Mesendoderm (in vitro differentiated cells): Measurements from ENCODE around the gene EPHA10.
A peak's percentile ranks its signal among the peaks of the same experiment; 100 is the strongest.

ENCODE experiments used
- DNase-seq: peaks from one replicate; pipeline ENCODE4 v3.0.0; 2013
- H2AK5ac ChIP-seq: 2 replicates; pipeline ENCODE4 v1.6.1; 2013; ENCODE audit warnings: low read length, inconsistent platforms
- H2BK120ac ChIP-seq: 2 replicates; pipeline ENCODE4 v1.6.1; 2013; ENCODE audit warnings: low read depth, mild to moderate bottlenecking, low read length, moderate library complexity, mixed read lengths
- H2BK15ac ChIP-seq: replicated peaks from 2 replicates; pipeline ENCODE4 v1.6.1; 2013; ENCODE audit warnings: low read depth, mild to moderate bottlenecking, moderate library complexity
- H2BK5ac ChIP-seq: 2 replicates; pipeline ENCODE4 v1.6.1; 2013; ENCODE audit warnings: low read length, inconsistent platforms
- H3K18ac ChIP-seq: 2 replicates; pipeline ENCODE4 v1.6.1; 2013; ENCODE audit warnings: mild to moderate bottlenecking, low read length, mixed read lengths
- H3K23ac ChIP-seq: one replicate; pipeline ENCODE4 v1.6.1; 2013; ENCODE audit warnings: low read length
- H3K27ac ChIP-seq: 2 replicates; pipeline ENCODE4 v1.5.1; 2013; ENCODE audit warnings: low read depth, mild to moderate bottlenecking, inconsistent platforms, low read length, moderate library complexity
- H3K27me3 ChIP-seq: 2 replicates; pipeline ENCODE4 v1.6.1; 2013; ENCODE audit warnings: low read length, control low read depth, mild to moderate bottlenecking, inconsistent platforms; ENCODE audit not compliant: insufficient read depth, poor library complexity
- H3K36me3 ChIP-seq: 2 replicates; pipeline ENCODE4 v1.6.1; 2013; ENCODE audit warnings: low read length, inconsistent platforms; ENCODE audit not compliant: control insufficient read depth, insufficient read depth
- H3K4ac ChIP-seq: one replicate; pipeline ENCODE4 v1.6.1; 2013; ENCODE audit warnings: low read depth, mild to moderate bottlenecking, low read length, moderate library complexity
- H3K4me1 ChIP-seq: 2 replicates; pipeline ENCODE4 v1.6.1; 2013; ENCODE audit warnings: low read depth, low read length, inconsistent platforms; ENCODE audit not compliant: control insufficient read depth
- H3K4me2 ChIP-seq: 2 replicates; pipeline ENCODE4 v1.6.1; 2013; ENCODE audit warnings: low read length
- H3K4me3 ChIP-seq: 2 replicates; pipeline ENCODE4 v1.5.1; 2013; ENCODE audit warnings: mild to moderate bottlenecking, low read length
- H3K56ac ChIP-seq: one replicate; pipeline ENCODE4 v1.6.1; 2013; ENCODE audit warnings: low read length
- H3K79me1 ChIP-seq: 2 replicates; pipeline ENCODE4 v1.6.1; 2013; ENCODE audit warnings: low read length, inconsistent platforms
- H3K79me2 ChIP-seq: 2 replicates; pipeline ENCODE4 v1.6.1; 2013; ENCODE audit warnings: mild to moderate bottlenecking, low read length; ENCODE audit not compliant: control insufficient read depth, insufficient read depth
- H3K9ac ChIP-seq: 2 replicates; pipeline ENCODE4 v1.6.1; 2013; ENCODE audit warnings: low read length, inconsistent platforms
- H4K5ac ChIP-seq: one replicate; pipeline ENCODE4 v1.6.1; 2013; ENCODE audit warnings: low read length
- H4K8ac ChIP-seq: one replicate; pipeline ENCODE4 v1.6.1; 2013; ENCODE audit warnings: low read depth, mild to moderate bottlenecking, control low read depth, low read length, moderate library complexity
- WGBS: extraction: QIAGEN DNeasy Blood & Tissue Kit; methylation state at CpG from one replicate; pipeline ENCODE4 v1.1.7; 2013; ENCODE audit warnings: low lambda C conversion rate, missing lambda C conversion rate; ENCODE audit not compliant: insufficient coverage; ENCODE audit errors: extremely low coverage; 5-methylcytosine and 5-hydroxymethylcytosine counted together

Gene EPHA10

DNA sequence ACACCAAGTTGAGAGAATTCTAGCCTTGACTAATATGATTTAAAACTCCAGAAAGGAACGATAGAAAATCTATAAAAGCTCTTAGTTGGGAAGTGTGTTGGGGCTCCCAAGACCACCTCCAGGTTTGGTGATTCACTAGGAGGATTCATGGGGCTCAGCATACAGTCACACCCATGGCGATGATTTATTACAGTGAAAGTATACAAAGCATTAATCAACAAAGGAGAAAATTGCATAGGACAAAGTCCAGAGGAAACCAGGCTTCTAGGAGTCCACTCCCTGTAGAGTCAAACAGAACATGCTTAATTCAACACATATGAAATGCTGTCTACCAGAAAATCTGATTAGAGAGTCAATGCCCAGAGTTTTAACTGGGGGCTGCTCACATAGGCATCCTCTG, 67.8 kb downstream of the EPHA10 start:
- Histone ChIP-seq H3K9ac (no peak overlapping the region), H2BK120ac (no peak overlapping the region), H3K4ac (no peak overlapping the region), H2BK15ac (no peak overlapping the region), H4K8ac (no peak overlapping the region), H3K4me1 (no peaks in the 10 kb centered on the region), H2BK5ac (no peak overlapping the region), H3K79me1 (peaks cover 11% of the 10 kb centered on the region), H3K27me3 (no peaks in the 10 kb centered on the region), H3K18ac (no peak overlapping the region), H3K4me3 (no peak overlapping the region), H3K4me2 (no peak overlapping the region), H3K27ac (no peak overlapping the region), H2AK5ac (no peak overlapping the region), H3K79me2 (peaks cover 5% of the 10 kb centered on the region), H3K56ac (no peak overlapping the region), H3K36me3 (peaks cover 21% of the 10 kb centered on the region), H3K23ac (no peak overlapping the region), H4K5ac (no peak overlapping the region)
- no CpG with 5 or more reads among the region's 2 CpGs for WGBS
- no peak for DNase-seq

- Histone ChIP-seq H2AK5ac (no peak overlapping the region), H3K9ac (peak overlapping the region; percentile 99), H3K4me3 (peak overlapping the region; percentile 99), H3K18ac (peak overlapping the region; percentile 42), H2BK15ac (no peak overlapping the region), H3K27me3 (no peaks in the 10 kb centered on the region), H4K5ac (no peak overlapping the region), H3K27ac (peak overlapping the region; percentile 71), H3K23ac (peak overlapping the region; percentile 80), H2BK120ac (no peak overlapping the region), H3K4me2 (peak overlapping the region; percentile 93), H3K36me3 (peaks cover 10% of the 10 kb centered on the region), H4K8ac (no peak overlapping the region), H3K56ac (peak overlapping the region; percentile 100), H3K4ac (peak overlapping the region; percentile 2), H3K4me1 (peaks cover 8% of the 10 kb centered on the region), H3K79me1 (peaks cover 21% of the 10 kb centered on the region), H3K79me2 (peaks cover 23% of the 10 kb centered on the region), H2BK5ac (no peak overlapping the region)
- DNase-seq: no peak
- no CpG with 5 or more reads among the region's 16 CpGs for WGBS
Measured at GRCh38 chr1:37692834-37693175, 72.1 kb downstream of the EPHA10 start.

DNA sequence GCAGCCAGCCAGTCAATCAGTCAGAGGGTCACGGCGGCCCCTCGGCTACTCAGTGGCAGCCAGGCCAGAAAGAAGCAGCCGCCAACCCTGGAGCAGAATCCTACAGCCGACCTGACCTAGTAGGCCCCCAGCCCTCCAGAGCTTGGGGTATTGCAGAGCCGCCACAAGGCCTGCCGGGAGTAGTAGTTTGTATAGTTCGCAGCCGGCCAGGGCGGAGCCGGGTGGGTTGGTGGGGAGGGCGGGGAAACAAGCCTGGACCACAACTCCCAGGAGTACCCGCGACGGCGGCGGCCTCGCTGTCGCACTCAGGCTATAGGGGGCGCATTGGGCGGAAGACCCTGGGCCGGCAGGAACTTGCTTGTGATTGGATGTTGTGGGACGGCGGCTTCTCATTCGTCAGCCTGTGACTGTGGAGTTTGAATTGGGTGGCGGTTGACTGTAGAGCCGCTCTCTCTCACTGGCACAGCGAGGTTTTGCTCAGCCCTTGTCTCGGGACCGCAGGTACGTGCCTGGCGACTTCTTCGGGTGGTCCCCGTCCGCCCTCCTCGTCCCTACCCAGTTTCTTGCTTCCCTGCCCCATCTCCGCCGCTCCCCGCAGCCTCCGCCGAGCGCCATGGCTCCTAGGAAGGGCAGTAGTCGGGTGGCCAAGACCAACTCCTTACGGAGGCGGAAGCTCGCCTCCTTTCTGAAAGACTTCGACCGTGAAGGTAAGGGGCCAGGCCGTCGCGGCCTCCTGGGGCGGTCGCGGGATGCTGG, 72.7 kb downstream of the EPHA10 start, which contains the start of gene CDCA8:
CDCA8 (plus strand) TSS at position 439 of the 756 bp plus-strand sequence; CDS start at position 614, 175 bp downstream.
- Histone ChIP-seq H3K4me1 (peaks cover 8% of the 10 kb centered on the region), H2AK5ac (no peak within 1 kb of the TSS), H3K18ac (peak within 1 kb of the TSS; percentile 42), H3K36me3 (peaks cover 7% of the 10 kb centered on the region), H3K56ac (peak within 1 kb of the TSS; percentile 100), H3K4me2 (peak within 1 kb of the TSS; percentile 93), H3K23ac (peak within 1 kb of the TSS; percentile 80), H4K8ac (no peak within 1 kb of the TSS), H2BK5ac (no peak within 1 kb of the TSS), H3K27me3 (no peaks in the 10 kb centered on the region), H3K79me2 (peaks cover 23% of the 10 kb centered on the region), H3K4ac (peak within 1 kb of the TSS; percentile 2), H3K4me3 (peak within 1 kb of the TSS; percentile 99), H2BK15ac (no peak within 1 kb of the TSS), H3K79me1 (peaks cover 19% of the 10 kb centered on the region), H3K9ac (peak within 1 kb of the TSS; percentile 99), H3K27ac (peak within 1 kb of the TSS; percentile 71), H2BK120ac (no peak within 1 kb of the TSS), H4K5ac (no peak within 1 kb of the TSS)
- no CpG with 5 or more reads among the region's 54 CpGs for WGBS
- peak; percentile 99 for DNase-seq

DNA sequence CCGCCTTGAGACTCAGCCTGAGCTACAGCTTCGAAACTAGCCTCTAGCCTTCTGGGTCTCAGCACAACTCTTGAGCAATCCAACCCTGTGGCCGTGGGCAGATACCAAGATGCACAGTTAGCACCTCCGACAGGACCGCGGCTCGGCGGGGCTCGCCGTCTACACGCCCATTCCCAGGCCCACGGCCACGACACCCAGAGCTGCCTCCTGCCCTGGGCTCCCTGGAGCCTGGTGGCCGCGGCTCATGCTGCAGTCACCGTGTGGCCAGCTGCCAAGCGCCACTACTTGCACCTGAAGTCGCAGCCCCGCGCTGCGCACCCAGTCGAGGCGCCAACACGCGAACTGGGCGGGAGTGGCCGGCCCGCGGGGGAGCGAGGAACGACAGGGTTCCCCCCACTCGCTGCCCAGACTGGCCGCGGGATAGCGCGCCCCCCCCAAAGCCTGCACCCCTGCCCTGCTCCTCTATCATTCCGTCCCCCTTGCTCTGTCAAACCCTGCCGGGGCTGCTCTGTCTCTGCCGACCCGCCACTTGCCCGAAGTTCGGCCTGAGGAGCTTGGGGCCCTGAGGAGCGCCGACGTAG, 73.3 kb downstream of the EPHA10 start:
- Histone ChIP-seq H3K4ac (no peak overlapping the region), H3K56ac (peak overlapping the region; percentile 94), H3K4me1 (peaks cover 8% of the 10 kb centered on the region), H3K27ac (no peak overlapping the region), H4K5ac (no peak overlapping the region), H3K23ac (peak overlapping the region; percentile 24), H2BK5ac (no peak overlapping the region), H3K79me1 (peaks cover 19% of the 10 kb centered on the region), H3K4me3 (peak overlapping the region; percentile 63), H3K79me2 (peaks cover 23% of the 10 kb centered on the region), H3K18ac (no peak overlapping the region), H2BK15ac (no peak overlapping the region), H3K36me3 (peaks cover 6% of the 10 kb centered on the region), H2AK5ac (no peak overlapping the region), H3K9ac (peak overlapping the region; percentile 84), H2BK120ac (no peak overlapping the region), H3K27me3 (no peaks in the 10 kb centered on the region), H3K4me2 (peak overlapping the region; percentile 66), H4K8ac (no peak overlapping the region)
- WGBS: no CpG with 5 or more reads among the region's 45 CpGs
- peak; percentile 32 for DNase-seq

DNA sequence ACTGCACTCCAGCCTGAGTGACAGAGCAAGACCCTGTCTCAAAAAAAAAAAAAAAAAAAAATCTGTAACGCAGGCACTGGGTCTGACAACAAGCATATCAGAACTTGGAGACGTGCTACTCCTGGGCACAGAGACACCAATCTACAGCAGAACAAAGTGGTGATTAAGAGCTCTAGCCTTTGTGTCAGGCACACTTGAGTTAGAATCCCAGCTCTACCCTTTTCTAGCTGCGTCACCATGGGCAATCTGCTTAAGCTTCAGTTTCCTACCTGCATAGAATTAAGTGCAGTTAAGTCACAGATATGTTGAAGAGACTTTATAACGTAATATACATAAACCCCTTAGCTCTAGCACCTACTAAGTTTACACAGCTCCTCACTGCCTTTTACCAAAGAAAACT, 76.0 kb downstream of the EPHA10 start:
- H3K79me2 ChIP-seq: peaks cover 23% of the 10 kb centered on the region
- no CpG with 5 or more reads among the region's 4 CpGs for WGBS
- no peak overlapping the region for H3K18ac ChIP-seq
- no peak overlapping the region for H3K27ac ChIP-seq
- peaks cover 15% of the 10 kb centered on the region for H3K79me1 ChIP-seq
- H2BK15ac ChIP-seq: no peak overlapping the region
- peaks cover 8% of the 10 kb centered on the region for H3K4me1 ChIP-seq
- H3K4ac ChIP-seq: no peak overlapping the region
- H3K36me3 ChIP-seq: peaks cover 6% of the 10 kb centered on the region
- no peak overlapping the region for H2AK5ac ChIP-seq
- no peak for DNase-seq
- no peak overlapping the region for H3K23ac ChIP-seq
- no peak overlapping the region for H2BK5ac ChIP-seq
- H3K4me3 ChIP-seq: no peak overlapping the region
- H3K9ac ChIP-seq: peak overlapping the region; percentile 88
- H2BK120ac ChIP-seq: no peak overlapping the region
- H3K4me2 ChIP-seq: peak overlapping the region; percentile 49
- peak overlapping the region; percentile 52 for H3K56ac ChIP-seq
- no peak overlapping the region for H4K5ac ChIP-seq
- no peaks in the 10 kb centered on the region for H3K27me3 ChIP-seq
- no peak overlapping the region for H4K8ac ChIP-seq
